Calu3 (cell line): ENCODE measurements around the gene ATP6V1F. TPM values are rescaled to one million over a fixed set of nuclear protein-coding genes. Genes with fewer than 3 reads are reported as not detected.

ENCODE experiments used
- BruUV-seq: library from RNA; stranded (reverse); fragments of 400-500 nt; replicated peaks from 2 replicates; lab custom pipeline; 2021; lab: Mats Ljungman, UMichigan
- CTCF ChIA-PET: fragments of 300-600 bp; sonication (Branson Sonifier 250); formaldehyde crosslinking; loops from one replicate; lab custom pipeline; 2022; ENCODE audit warnings: antibody characterized with exemption; lab: Charles Lee
- DNase-seq: peaks from one replicate; pipeline ENCODE4 v3.0.0; 2022
- H3K27ac Mint-ChIP-seq: one replicate; pipeline ENCODE4 v1.8.0; 2022; ENCODE audit warnings: mixed read lengths; ENCODE audit not compliant: unreplicated experiment
- H3K27me3 Mint-ChIP-seq: one replicate; pipeline ENCODE4 v1.8.0; 2022; ENCODE audit warnings: mixed read lengths; ENCODE audit not compliant: unreplicated experiment
- H3K36me3 Mint-ChIP-seq: one replicate; pipeline ENCODE4 v1.8.0; 2022; ENCODE audit warnings: mild to moderate bottlenecking, moderate library complexity, mixed read lengths; ENCODE audit not compliant: insufficient read depth, unreplicated experiment
- H3K4me1 Mint-ChIP-seq: one replicate; pipeline ENCODE4 v1.8.0; 2022; ENCODE audit warnings: mild to moderate bottlenecking, low read depth, mixed read lengths; ENCODE audit not compliant: unreplicated experiment
- H3K4me3 Mint-ChIP-seq: one replicate; pipeline ENCODE4 v1.8.0; 2022; ENCODE audit warnings: mild to moderate bottlenecking, low read depth, moderate library complexity, mixed read lengths; ENCODE audit not compliant: unreplicated experiment
- H3K9me3 Mint-ChIP-seq: one replicate; pipeline ENCODE4 v1.8.0; 2022; ENCODE audit warnings: low read depth, mixed read lengths; ENCODE audit not compliant: unreplicated experiment
- intact Hi-C: fragments of 100-400 bp; cut with micrococcal nuclease; formaldehyde crosslinking; loops from one replicate; pipeline ENCODE4 v1.10.0; 2022; ENCODE audit not compliant: unreplicated experiment
- total RNA-seq: library from RNA; stranded (reverse); gene quantifications from 2 replicates; pipeline ENCODE4 v1.2.3, GENCODE V29; 2022
- TF ChIP-seq, protein P1 (sequence below): fragments of 200-600 bp; IDR thresholded peaks from one replicate; pipeline ENCODE4 v1.8.0; 2022; ENCODE audit warnings: antibody characterized with exemption; ENCODE audit not compliant: unreplicated experiment

ATP6V1F gene
- total RNA-seq, 1 experiment from 2014 or later: 104 TPM

- H3K4me1 Mint-ChIP-seq: no peaks in the 10 kb centered on the region
- no peaks in the 10 kb centered on the region for H3K9me3 Mint-ChIP-seq
- peaks cover 17% of the 10 kb centered on the region for H3K27me3 Mint-ChIP-seq
- DNase-seq: no peak
- no peak overlapping the region for H3K27ac Mint-ChIP-seq
- BruUV-seq: no TSS peak
- CTCF ChIA-PET: no interaction called here
- TF ChIP-seq, protein P1, sequence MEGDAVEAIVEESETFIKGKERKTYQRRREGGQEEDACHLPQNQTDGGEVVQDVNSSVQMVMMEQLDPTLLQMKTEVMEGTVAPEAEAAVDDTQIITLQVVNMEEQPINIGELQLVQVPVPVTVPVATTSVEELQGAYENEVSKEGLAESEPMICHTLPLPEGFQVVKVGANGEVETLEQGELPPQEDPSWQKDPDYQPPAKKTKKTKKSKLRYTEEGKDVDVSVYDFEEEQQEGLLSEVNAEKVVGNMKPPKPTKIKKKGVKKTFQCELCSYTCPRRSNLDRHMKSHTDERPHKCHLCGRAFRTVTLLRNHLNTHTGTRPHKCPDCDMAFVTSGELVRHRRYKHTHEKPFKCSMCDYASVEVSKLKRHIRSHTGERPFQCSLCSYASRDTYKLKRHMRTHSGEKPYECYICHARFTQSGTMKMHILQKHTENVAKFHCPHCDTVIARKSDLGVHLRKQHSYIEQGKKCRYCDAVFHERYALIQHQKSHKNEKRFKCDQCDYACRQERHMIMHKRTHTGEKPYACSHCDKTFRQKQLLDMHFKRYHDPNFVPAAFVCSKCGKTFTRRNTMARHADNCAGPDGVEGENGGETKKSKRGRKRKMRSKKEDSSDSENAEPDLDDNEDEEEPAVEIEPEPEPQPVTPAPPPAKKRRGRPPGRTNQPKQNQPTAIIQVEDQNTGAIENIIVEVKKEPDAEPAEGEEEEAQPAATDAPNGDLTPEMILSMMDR: no peak
- no peaks in the 10 kb centered on the region for H3K36me3 Mint-ChIP-seq
- H3K4me3 Mint-ChIP-seq: no peak overlapping the region
- intact Hi-C loops: no loop called here
Observed at GRCh38 chr7:128837521-128837921, 25.1 kb upstream of the ATP6V1F start.

DNA sequence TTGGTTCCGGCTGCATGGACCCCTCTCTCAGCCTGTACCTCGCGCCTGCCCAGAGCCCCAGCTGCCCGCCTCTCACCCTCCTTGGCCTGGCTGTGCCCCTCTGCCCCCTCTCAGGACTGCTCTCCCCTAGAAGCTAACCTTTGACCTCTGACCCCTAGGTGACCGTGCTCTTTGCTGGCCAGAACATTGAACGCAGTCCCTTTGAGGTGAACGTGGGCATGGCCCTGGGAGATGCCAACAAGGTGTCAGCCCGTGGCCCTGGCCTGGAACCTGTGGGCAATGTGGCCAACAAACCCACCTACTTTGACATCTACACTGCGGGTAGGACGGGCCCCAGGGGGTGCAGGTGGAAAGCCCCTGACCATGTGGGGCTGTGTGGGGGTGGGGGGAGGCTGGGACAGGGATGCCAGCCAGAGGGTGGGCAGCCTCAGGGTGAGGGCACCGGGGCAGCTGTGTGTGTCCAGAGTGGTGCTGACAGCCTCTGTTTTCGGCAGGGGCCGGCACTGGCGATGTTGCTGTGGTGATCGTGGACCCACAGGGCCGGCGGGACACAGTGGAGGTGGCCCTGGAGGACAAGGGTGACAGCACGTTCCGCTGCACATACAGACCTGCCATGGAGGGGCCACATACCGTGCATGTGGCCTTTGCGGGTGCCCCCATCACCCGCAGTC, 24.4 kb upstream of the ATP6V1F start:
- intact Hi-C loops: no loop called here
- TF ChIP-seq, protein P1: no peak
- H3K9me3 Mint-ChIP-seq: no peaks in the 10 kb centered on the region
- BruUV-seq: no TSS peak
- peaks cover 17% of the 10 kb centered on the region for H3K27me3 Mint-ChIP-seq
- CTCF ChIA-PET: no interaction called here
- H3K4me1 Mint-ChIP-seq: no peaks in the 10 kb centered on the region
- DNase-seq: no peak
- H3K4me3 Mint-ChIP-seq: no peak overlapping the region
- no peak overlapping the region for H3K27ac Mint-ChIP-seq
- H3K36me3 Mint-ChIP-seq: no peaks in the 10 kb centered on the region

DNA sequence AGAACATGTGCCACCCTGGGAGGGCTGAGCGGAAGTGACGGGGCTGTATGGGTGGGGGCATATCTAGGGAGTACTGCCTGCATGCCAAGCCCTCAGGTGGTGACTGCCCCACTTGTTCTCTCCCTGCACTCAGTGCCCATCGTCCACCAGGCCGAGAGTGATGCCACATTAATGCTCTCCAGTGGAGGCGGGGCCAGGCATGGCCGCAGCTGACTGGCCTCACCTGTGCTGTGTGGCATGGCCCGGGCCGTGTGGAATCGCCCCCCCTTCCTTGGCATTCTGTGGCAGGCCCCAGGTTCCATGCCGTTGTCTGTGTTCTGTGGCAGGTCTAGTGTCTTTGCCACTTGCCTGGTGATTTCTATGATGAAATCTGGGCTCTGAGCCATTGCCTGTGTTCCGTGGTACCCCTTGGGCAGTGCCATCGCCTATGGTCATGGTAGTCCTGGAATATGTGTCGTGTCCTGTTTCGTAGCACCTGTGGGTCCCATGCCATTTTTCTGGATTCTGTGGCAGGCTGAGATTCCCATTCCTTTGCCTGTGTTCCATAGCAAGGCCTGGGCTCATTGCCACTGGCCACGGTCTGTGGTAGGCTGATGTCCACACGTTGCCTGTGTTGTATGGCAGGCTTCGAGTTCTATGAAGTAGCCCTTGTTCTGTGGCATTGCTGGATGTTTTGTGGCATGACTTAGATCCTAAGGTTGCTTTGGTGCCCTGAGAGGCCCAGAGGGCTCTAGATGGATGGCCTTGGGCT, 23.5 kb upstream of the ATP6V1F start:
- H3K36me3 Mint-ChIP-seq: no peaks in the 10 kb centered on the region
- no peak for DNase-seq
- H3K27ac Mint-ChIP-seq: no peak overlapping the region
- H3K27me3 Mint-ChIP-seq: peaks cover 13% of the 10 kb centered on the region
- CTCF ChIA-PET: no interaction called here
- no TSS peak for BruUV-seq
- H3K4me3 Mint-ChIP-seq: no peak overlapping the region
- TF ChIP-seq, protein P1: no peak
- intact Hi-C loops: no loop called here
- H3K9me3 Mint-ChIP-seq: no peaks in the 10 kb centered on the region
- no peaks in the 10 kb centered on the region for H3K4me1 Mint-ChIP-seq

GRCh38 chr7:128839751-128840177, 22.9 kb upstream of the ATP6V1F start:
- Mint-ChIP-seq H3K9me3 (no peaks in the 10 kb centered on the region), H3K27me3 (peaks cover 7% of the 10 kb centered on the region), H3K4me3 (no peak overlapping the region), H3K4me1 (no peaks in the 10 kb centered on the region), H3K36me3 (no peaks in the 10 kb centered on the region), H3K27ac (no peak overlapping the region)
- no TSS peak for BruUV-seq
- intact Hi-C loops: no loop called here
- TF ChIP-seq, protein P1: no peak
- DNase-seq: no peak
- CTCF ChIA-PET: no interaction called here
